Activated CD4-positive, alpha-beta memory T cell treated with anti-CD3 and anti-CD28 coated beads, Interleukin-2, amount 10 ng/mL, durations not matched to agents 7 days and 5 days (primary cell): ENCODE results near the gene SSNA1. TPM values are rescaled to one million over a fixed set of nuclear protein-coding genes. Genes with fewer than 3 reads are reported as not detected.

Experiments used
- CTCF ChIA-PET: fragments of 350-600 bp; sonication (Branson Sonifier 250); formaldehyde crosslinking; loops from one replicate; lab custom pipeline; 2021; ENCODE audit warnings: antibody characterized with exemption, inconsistent platforms; lab: Charles Lee
- POLR2A ChIA-PET: fragments of 350-600 bp; sonication (Branson Sonifier 250); formaldehyde crosslinking; loops from one replicate; lab custom pipeline; 2021; ENCODE audit warnings: antibody characterized with exemption; lab: Charles Lee
- DNase-seq: peaks from one replicate; pipeline ENCODE4 v3.0.0-alpha.2; 2020
- H3K27ac Mint-ChIP-seq: one replicate; pipeline ENCODE4 v1.8.0; 2021; ENCODE audit warnings: mild to moderate bottlenecking, mixed read lengths
- H3K27me3 Mint-ChIP-seq: one replicate; pipeline ENCODE4 v1.8.0; 2021; ENCODE audit warnings: mixed read lengths
- H3K36me3 Mint-ChIP-seq: one replicate; pipeline ENCODE4 v1.8.0; 2021; ENCODE audit warnings: low read depth, mixed read lengths
- H3K4me1 Mint-ChIP-seq: one replicate; pipeline ENCODE4 v1.8.0; 2021; ENCODE audit warnings: mixed read lengths
- H3K4me3 Mint-ChIP-seq: one replicate; pipeline ENCODE4 v1.8.0; 2021; ENCODE audit warnings: mild to moderate bottlenecking, mixed read lengths
- H3K9me3 Mint-ChIP-seq: one replicate; pipeline ENCODE4 v1.8.0; 2021; ENCODE audit warnings: mixed read lengths
- total RNA-seq, 2 experiments: library from RNA; stranded (reverse); gene quantifications; one replicate each; pipeline ENCODE4 v1.2.3, GENCODE V29; 2021

Gene SSNA1
- total RNA-seq, 2 experiments from 2014 or later: 70.0 to 76.3 TPM

GRCh38 chr9:137186385-137186784 is 2.1 kb upstream of the SSNA1 start:
- Mint-ChIP-seq H3K27ac (peak overlapping the region; percentile 94), H3K4me3 (peak overlapping the region; percentile 93), H3K4me1 (peaks cover 40% of the 10 kb centered on the region), H3K9me3 (no peaks in the 10 kb centered on the region), H3K27me3 (no peaks in the 10 kb centered on the region), H3K36me3 (peaks cover 35% of the 10 kb centered on the region)
- DNase-seq: no peak
- ChIA-PET POLR2A (no interaction called here), CTCF (no interaction called here)

- peak overlapping the region; percentile 93 for H3K4me3 Mint-ChIP-seq
- peak overlapping the region; percentile 94 for H3K27ac Mint-ChIP-seq
- CTCF ChIA-PET: interaction anchor here (0.5 to 2.8 kb wide), 4 partner anchors 17 to 218 kb away, joined by 3 to 12 read pairs (median 8); partner anchors contain the start of gene RNF208
Observed at GRCh38 chr9:137187386-137187785, 1.1 kb upstream of the SSNA1 start.

GRCh38 chr9:137188086-137188489 is 388 bp upstream of the SSNA1 start:
- no peaks in the 10 kb centered on the region for H3K9me3 Mint-ChIP-seq
- H3K4me1 Mint-ChIP-seq: peaks cover 40% of the 10 kb centered on the region
- H3K4me3 Mint-ChIP-seq: peak overlapping the region; percentile 93
- peak overlapping the region; percentile 94 for H3K27ac Mint-ChIP-seq
- peaks cover 31% of the 10 kb centered on the region for H3K36me3 Mint-ChIP-seq
- ChIA-PET CTCF (interaction anchor here (0.5 to 2.8 kb wide), 6 partner anchors 13 to 218 kb away, joined by 3 to 12 read pairs (median 11); partner anchors contain the start of genes RNF208 and TPRN), POLR2A (interaction anchor here (0.7 to 3.1 kb wide), 22 partner anchors 10 to 703 kb away, joined by 3 to 30 read pairs (median 6); partner anchors contain the start of genes CYSRT1, LRRC26, MAN1B1 and RNF208)
- DNase-seq: no peak
- H3K27me3 Mint-ChIP-seq: no peaks in the 10 kb centered on the region

More at GRCh38 chr9:137187386-137187785, 1.1 kb upstream of the SSNA1 start:
- Mint-ChIP-seq H3K27me3 (no peaks in the 10 kb centered on the region), H3K4me1 (peaks cover 40% of the 10 kb centered on the region), H3K36me3 (peaks cover 31% of the 10 kb centered on the region), H3K9me3 (no peaks in the 10 kb centered on the region)
- DNase-seq: no peak
- POLR2A ChIA-PET: interaction anchor here (0.7 to 3.1 kb wide), 17 partner anchors 11 to 702 kb away, joined by 3 to 30 read pairs (median 9); partner anchors contain the start of genes CYSRT1, LRRC26, MAN1B1 and RNF208

GRCh38 chr9:137189297-137190295 is 1.1 kb downstream of the SSNA1 start:
- H3K27me3 Mint-ChIP-seq: no peaks in the 10 kb centered on the region
- H3K27ac Mint-ChIP-seq: peak overlapping the region; percentile 97
- H3K9me3 Mint-ChIP-seq: no peaks in the 10 kb centered on the region
- no peak for DNase-seq
- ChIA-PET POLR2A (interaction anchor here (0.7 to 3.1 kb wide), 24 partner anchors 9 to 792 kb away, joined by 3 to 30 read pairs (median 6); partner anchors contain the start of genes CYSRT1, GRIN1, MAN1B1 and RNF208), CTCF (interaction anchor here (0.7 to 2.8 kb wide), 13 partner anchors 11 to 160 kb away, joined by 3 to 12 read pairs (median 6); partner anchors contain the start of genes MAN1B1, RNF208, RNF224 and TPRN)
- H3K4me1 Mint-ChIP-seq: peaks cover 38% of the 10 kb centered on the region
- peaks cover 19% of the 10 kb centered on the region for H3K36me3 Mint-ChIP-seq
- H3K4me3 Mint-ChIP-seq: peak overlapping the region; percentile 91

GRCh38 chr9:137190315-137190856 is 1.9 kb downstream of the SSNA1 start:
- Mint-ChIP-seq H3K27me3 (no peaks in the 10 kb centered on the region), H3K36me3 (peaks cover 18% of the 10 kb centered on the region), H3K4me1 (peaks cover 38% of the 10 kb centered on the region), H3K4me3 (peak overlapping the region; percentile 91), H3K9me3 (no peaks in the 10 kb centered on the region), H3K27ac (peak overlapping the region; percentile 61)
- DNase-seq: no peak
- CTCF ChIA-PET: interaction anchor here (1.5 to 2.8 kb wide), 3 partner anchors 14 to 36 kb away, joined by 6 to 12 read pairs (median 11); partner anchors contain the start of genes RNF208 and RNF224
- POLR2A ChIA-PET: interaction anchor here (1.8 kb wide), 1 partner anchor 95 kb away, joined by 8 read pairs; no protein-coding TSS in a partner anchor

- ChIA-PET CTCF (no interaction called here), POLR2A (interaction anchor here (0.6 to 1.6 kb wide), 3 partner anchors 10 to 34 kb away, joined by 3 to 6 read pairs (median 3); partner anchors contain the start of genes CYSRT1 and TPRN)
- no peak for DNase-seq
- Mint-ChIP-seq H3K27ac (peak overlapping the region; percentile 61), H3K27me3 (no peaks in the 10 kb centered on the region), H3K4me3 (peak overlapping the region; percentile 61), H3K9me3 (no peaks in the 10 kb centered on the region), H3K36me3 (peaks cover 18% of the 10 kb centered on the region), H3K4me1 (peaks cover 37% of the 10 kb centered on the region)
Observed at GRCh38 chr9:137191245-137191644, 2.8 kb downstream of the SSNA1 start.

GRCh38 chr9:137191691-137192447 is 3.4 kb downstream of the SSNA1 start:
- POLR2A ChIA-PET: interaction anchor here (0.6 to 1.6 kb wide), 5 partner anchors 9 to 49 kb away, joined by 3 to 6 read pairs (median 4); partner anchors contain the start of genes CYSRT1, TPRN and TUBB4B
- H3K36me3 Mint-ChIP-seq: peaks cover 18% of the 10 kb centered on the region

GRCh38 chr9:137192448-137192780 is 3.9 kb downstream of the SSNA1 start:
- POLR2A ChIA-PET: interaction anchor here (0.8 to 1.6 kb wide), 4 partner anchors 8 to 48 kb away, joined by 3 to 6 read pairs (median 4); partner anchors contain the start of genes CYSRT1, TPRN and TUBB4B
- Mint-ChIP-seq H3K4me1 (peaks cover 26% of the 10 kb centered on the region), H3K4me3 (no peak overlapping the region), H3K9me3 (no peaks in the 10 kb centered on the region), H3K27me3 (no peaks in the 10 kb centered on the region), H3K36me3 (peaks cover 18% of the 10 kb centered on the region), H3K27ac (no peak overlapping the region)
- CTCF ChIA-PET: no interaction called here
- no peak for DNase-seq

More at GRCh38 chr9:137191691-137192447, 3.4 kb downstream of the SSNA1 start:
- Mint-ChIP-seq H3K9me3 (no peaks in the 10 kb centered on the region), H3K27ac (no peak overlapping the region), H3K4me1 (peaks cover 31% of the 10 kb centered on the region), H3K27me3 (no peaks in the 10 kb centered on the region), H3K4me3 (no peak overlapping the region)
- DNase-seq: no peak
- CTCF ChIA-PET: no interaction called here

GRCh38 chr9:137192859-137193258 is 4.4 kb downstream of the SSNA1 start:
- Mint-ChIP-seq H3K4me3 (no peak overlapping the region), H3K36me3 (peaks cover 15% of the 10 kb centered on the region), H3K27ac (no peak overlapping the region), H3K27me3 (no peaks in the 10 kb centered on the region), H3K4me1 (peaks cover 22% of the 10 kb centered on the region), H3K9me3 (no peaks in the 10 kb centered on the region)
- ChIA-PET CTCF (interaction anchor here (0.9 kb wide), 1 partner anchor 35 kb away, joined by 3 read pairs; the partner anchor contains the start of gene RNF224), POLR2A (interaction anchor here (0.8 to 1.6 kb wide), 4 partner anchors 8 to 48 kb away, joined by 3 to 6 read pairs (median 4); partner anchors contain the start of genes TPRN and TUBB4B)
- DNase-seq: no peak

GRCh38 chr9:137193771-137194170 is 5.3 kb downstream of the SSNA1 start:
- peaks cover 19% of the 10 kb centered on the region for H3K4me1 Mint-ChIP-seq
- no peak overlapping the region for H3K4me3 Mint-ChIP-seq
- H3K27me3 Mint-ChIP-seq: no peaks in the 10 kb centered on the region
- no peak for DNase-seq
- CTCF ChIA-PET: interaction anchor here (0.9 kb wide), 1 partner anchor 34 kb away, joined by 3 read pairs; the partner anchor contains the start of gene RNF224
- no peak overlapping the region for H3K27ac Mint-ChIP-seq
- no peaks in the 10 kb centered on the region for H3K9me3 Mint-ChIP-seq
- POLR2A ChIA-PET: interaction anchor here (1.3 to 3.7 kb wide), 2 partner anchors 11 to 12 kb away, joined by 3 to 16 read pairs; partner anchors contain the start of genes NDOR1 and TMEM203
- peaks cover 12% of the 10 kb centered on the region for H3K36me3 Mint-ChIP-seq

- Mint-ChIP-seq H3K4me3 (no peak overlapping the region), H3K27me3 (no peaks in the 10 kb centered on the region), H3K27ac (no peak overlapping the region), H3K4me1 (peaks cover 14% of the 10 kb centered on the region), H3K36me3 (peaks cover 7% of the 10 kb centered on the region), H3K9me3 (no peaks in the 10 kb centered on the region)
- DNase-seq: no peak
- ChIA-PET CTCF (interaction anchor here (1.0 kb wide), 1 partner anchor 42 kb away, joined by 3 read pairs; no protein-coding TSS in a partner anchor), POLR2A (interaction anchor here (1.1 to 3.7 kb wide), 3 partner anchors 9 to 11 kb away, joined by 3 to 16 read pairs (median 3); partner anchors contain the start of genes NDOR1 and TMEM203)
Observed at GRCh38 chr9:137194388-137194787, 5.9 kb downstream of the SSNA1 start.
